Stomach (tissue), 4 donors: ENCODE data around the gene FEV.

Source experiments
- CTCF ChIP-seq, 7 experiments: fragments of 450-650 bp in 4 of 7; fragments of 200-600 bp in 3 of 7; sonication (generic) in 3 of 7; IDR thresholded peaks; one replicate each; pipeline ENCODE4 v1.5.1; 2016 to 2019; ENCODE audit warnings: antibody characterized with exemption in 7 of 7, control low read depth in 2 of 7, mild to moderate bottlenecking in 1 of 7
- POLR2A ChIP-seq, 4 donors: fragments of 450-650 bp; IDR thresholded peaks; one replicate each; pipeline ENCODE4 v1.6.1; 2016; ENCODE audit warnings: antibody characterized with exemption in 4 of 4, control low read depth in 2 of 4, mild to moderate bottlenecking in 1 of 4, moderate library complexity in 1 of 4
- POLR2AphosphoS5 ChIP-seq, 3 donors: sonication (generic); formaldehyde crosslinking; IDR thresholded peaks; one replicate each; pipeline ENCODE4 v1.6.1; 2016; ENCODE audit warnings: antibody characterized with exemption in 3 of 3

DNA sequence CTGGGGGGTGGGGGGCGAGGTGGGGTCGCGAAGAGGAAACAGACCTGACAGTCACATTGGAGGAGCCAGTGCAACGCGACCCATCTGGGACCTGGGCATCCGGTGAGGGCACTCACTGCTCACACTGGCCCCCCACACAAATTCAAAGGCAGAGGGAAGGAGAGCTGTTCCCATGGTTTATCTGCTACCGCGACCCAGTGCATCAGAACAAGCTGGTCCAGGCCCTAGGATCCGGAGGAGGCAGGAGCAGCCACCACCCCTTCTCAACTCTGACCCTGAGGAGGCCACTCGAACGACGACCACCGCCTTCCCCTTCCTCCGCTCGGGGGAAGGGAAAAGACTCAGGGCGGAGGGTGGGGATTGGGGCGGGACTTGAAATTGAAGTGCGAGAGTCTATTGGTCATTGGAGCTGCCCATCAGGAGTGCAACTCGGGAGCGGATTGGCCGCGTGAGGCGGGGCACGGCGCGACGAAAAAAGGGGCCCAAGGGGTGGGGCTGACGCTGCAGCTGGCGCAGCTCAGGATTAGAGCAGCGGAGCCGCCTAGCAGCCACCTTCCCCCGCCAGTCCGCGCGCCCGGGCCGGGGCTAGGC, 25.7 kb downstream of the FEV start, which contains the start of gene CDK5R2:
- TF ChIP-seq POLR2A (IDR thresholded peaks at IDR 0.05) (no peak), CTCF (IDR thresholded peaks at IDR 0.05) (no peak), POLR2AphosphoS5 (IDR thresholded peaks at IDR 0.05) (no peak)
